MCF 10A (cell line): Measurements from ENCODE around the gene KCNJ14. TPM values are rescaled to one million over a fixed set of nuclear protein-coding genes. Genes with fewer than 3 reads are reported as not detected.
A peak's percentile ranks its signal among the peaks of the same experiment; 100 is the strongest.

Experiments used
- Bru-seq: library from RNA; stranded (reverse); fragments of 400-500 nt; gene quantifications from one replicate; lab custom pipeline; 2021; lab: Mats Ljungman, UMichigan
- BruChase-seq, 2 experiments: library from RNA; stranded (reverse); fragments of 400-500 nt; gene quantifications; one replicate each; lab custom pipeline; 2021; lab: Mats Ljungman, UMichigan
- BruUV-seq: library from RNA; stranded (reverse); fragments of 400-500 nt; replicated peaks from 2 replicates; lab custom pipeline; 2021; lab: Mats Ljungman, UMichigan
- CTCF ChIA-PET: fragments of 300-600 bp; sonication (Branson Sonifier 250); formaldehyde crosslinking; extraction: SDS; loops from one replicate; lab custom pipeline; 2021; ENCODE audit warnings: antibody characterized with exemption, inconsistent platforms; lab: Yijun Ruan, JAX
- POLR2A ChIA-PET: fragments of 300-600, 350-650 bp; sonication (Branson Sonifier 250); formaldehyde crosslinking; extraction: SDS; loops from one replicate; lab custom pipeline; 2020; ENCODE audit warnings: antibody characterized with exemption, inconsistent platforms; lab: Yijun Ruan, JAX
- DNase-seq: peaks from one replicate; pipeline ENCODE4 v3.0.0-alpha.2; 2018; ENCODE audit not compliant: unreplicated experiment
- H3K27ac Mint-ChIP-seq: one replicate; pipeline ENCODE4 v1.8.0; 2022; ENCODE audit warnings: mild to moderate bottlenecking, low read depth, mixed read lengths; ENCODE audit not compliant: unreplicated experiment
- H3K27me3 Mint-ChIP-seq: one replicate; pipeline ENCODE4 v1.8.0; 2022; ENCODE audit warnings: mixed read lengths; ENCODE audit not compliant: insufficient read depth, unreplicated experiment
- H3K36me3 Mint-ChIP-seq: one replicate; pipeline ENCODE4 v1.8.0; 2022; ENCODE audit warnings: mild to moderate bottlenecking, moderate library complexity, mixed read lengths; ENCODE audit not compliant: insufficient read depth, unreplicated experiment
- H3K4me1 Mint-ChIP-seq: one replicate; pipeline ENCODE4 v1.8.0; 2022; ENCODE audit warnings: mixed read lengths; ENCODE audit not compliant: insufficient read depth, unreplicated experiment
- H3K4me3 Mint-ChIP-seq: one replicate; pipeline ENCODE4 v1.8.0; 2022; ENCODE audit warnings: mild to moderate bottlenecking, moderate library complexity, mixed read lengths; ENCODE audit not compliant: unreplicated experiment
- H3K9me3 Mint-ChIP-seq: one replicate; pipeline ENCODE4 v1.8.0; 2022; ENCODE audit warnings: mixed read lengths; ENCODE audit not compliant: unreplicated experiment
- intact Hi-C: fragments of 100-400 bp; cut with micrococcal nuclease; formaldehyde crosslinking; loops from 2 replicates; pipeline ENCODE4 v1.14.1; 2022
- long read RNA-seq: library from polyadenylated mRNA; stranded (forward); transcript quantifications from one replicate; pipeline ENCODE4 v2.0.0, GENCODE V29; 2022
- total RNA-seq: library from RNA; stranded (reverse); gene quantifications from 2 replicates; pipeline ENCODE4 v1.2.3, GENCODE V29; 2022
- TF ChIP-seq, protein P1 (sequence below): fragments of 200-600 bp; IDR thresholded peaks from one replicate; pipeline ENCODE4 v1.8.0; 2022; ENCODE audit warnings: antibody characterized with exemption, mild to moderate bottlenecking; ENCODE audit not compliant: unreplicated experiment

Gene KCNJ14
- total RNA-seq (1.6 and 2.7 TPM in 2 replicates), Bru-seq, nascent RNA (percentile 65 among the genes with signal in this experiment), BruChase-seq, experiment 1, labeled RNA remaining after a 6-hour chase (percentile 89 among the genes with signal in this experiment), BruChase-seq, experiment 2, labeled RNA remaining after a 2-hour chase (percentile 79 among the genes with signal in this experiment)
- long read RNA-seq, partial matches to known transcripts: 0 of 3 reads
- long read RNA-seq, other reads (novel, unspliced or antisense): 3 of 3 reads

DNA sequence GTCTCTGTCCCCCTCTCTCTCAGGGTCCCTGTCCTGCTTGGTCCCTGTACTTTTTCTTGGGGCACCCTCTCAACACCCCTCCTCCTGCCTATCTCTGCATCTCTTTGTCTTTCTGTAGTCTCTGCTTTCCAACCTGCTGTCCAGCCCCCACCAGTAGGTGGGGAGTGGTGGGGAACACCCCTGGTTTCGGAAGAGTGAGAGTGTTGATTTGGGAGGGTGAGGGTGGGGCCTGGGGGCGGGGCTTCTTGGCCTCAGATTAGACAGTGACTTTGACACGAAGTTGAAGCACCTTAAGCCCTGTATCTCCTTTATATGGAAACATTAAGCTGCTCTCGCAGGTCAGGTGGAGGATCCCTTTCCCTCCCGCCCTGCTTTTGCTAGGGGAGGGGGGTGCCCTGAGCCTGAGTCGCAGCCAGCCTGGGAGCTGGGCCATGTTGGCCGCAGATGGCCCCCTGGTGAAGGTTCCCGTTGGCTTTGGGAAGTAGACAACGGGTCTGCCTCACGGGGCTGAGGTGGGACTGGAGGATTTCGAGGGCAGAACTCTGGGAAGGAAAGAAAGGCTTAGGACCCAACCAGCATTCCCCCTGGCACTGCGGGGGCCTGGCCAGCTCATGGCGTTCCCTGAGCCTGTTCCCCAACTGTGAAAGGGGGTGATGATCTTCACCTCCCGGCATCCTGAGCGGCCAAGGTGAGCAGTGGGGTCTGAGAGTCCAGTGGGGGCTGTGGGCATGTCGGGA lies at the start of gene KCNJ14:
Gene KCNJ14 (plus strand): TSS at position 404 of the 737 bp plus-strand sequence. CDS start 6,151 bp downstream, outside the sequence.
- POLR2A ChIA-PET: interaction anchor here (0.6 kb wide), 1 partner anchor 32 kb away, joined by 3 read pairs; no protein-coding TSS in a partner anchor
- peaks cover 75% of the 10 kb centered on the region for H3K36me3 Mint-ChIP-seq
- no peak for DNase-seq

DNA sequence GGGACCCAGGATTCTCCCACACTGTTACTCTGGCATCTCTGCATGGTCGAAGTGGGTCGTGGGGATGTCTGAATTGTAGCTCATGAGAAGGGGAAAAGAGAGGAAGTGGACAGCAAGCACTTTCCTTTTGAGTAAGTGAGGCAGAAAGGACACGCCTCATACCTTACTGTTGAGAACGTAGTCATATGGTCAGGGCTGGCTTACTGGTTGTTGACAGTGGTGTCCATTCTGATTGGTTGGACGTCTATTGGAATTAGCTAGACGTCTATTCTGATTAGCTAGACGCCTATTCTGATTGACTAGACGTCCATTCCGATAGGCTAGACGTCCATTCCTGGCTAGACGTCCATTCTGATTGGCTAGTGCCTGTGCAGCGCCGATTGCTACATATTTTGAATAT lies 49.5 kb upstream of the KCNJ14 start:
- no peak overlapping the region for H3K4me3 Mint-ChIP-seq
- H3K4me1 Mint-ChIP-seq: peaks cover 5% of the 10 kb centered on the region
- DNase-seq: no peak
- H3K9me3 Mint-ChIP-seq: no peaks in the 10 kb centered on the region
- POLR2A ChIA-PET: no interaction called here
- CTCF ChIA-PET: interaction anchor here (1.8 kb wide), 1 partner anchor 15 kb away, joined by 6 read pairs; the partner anchor contains the start of gene KDELR1
- intact Hi-C loops: no loop called here
- TF ChIP-seq, protein P1, sequence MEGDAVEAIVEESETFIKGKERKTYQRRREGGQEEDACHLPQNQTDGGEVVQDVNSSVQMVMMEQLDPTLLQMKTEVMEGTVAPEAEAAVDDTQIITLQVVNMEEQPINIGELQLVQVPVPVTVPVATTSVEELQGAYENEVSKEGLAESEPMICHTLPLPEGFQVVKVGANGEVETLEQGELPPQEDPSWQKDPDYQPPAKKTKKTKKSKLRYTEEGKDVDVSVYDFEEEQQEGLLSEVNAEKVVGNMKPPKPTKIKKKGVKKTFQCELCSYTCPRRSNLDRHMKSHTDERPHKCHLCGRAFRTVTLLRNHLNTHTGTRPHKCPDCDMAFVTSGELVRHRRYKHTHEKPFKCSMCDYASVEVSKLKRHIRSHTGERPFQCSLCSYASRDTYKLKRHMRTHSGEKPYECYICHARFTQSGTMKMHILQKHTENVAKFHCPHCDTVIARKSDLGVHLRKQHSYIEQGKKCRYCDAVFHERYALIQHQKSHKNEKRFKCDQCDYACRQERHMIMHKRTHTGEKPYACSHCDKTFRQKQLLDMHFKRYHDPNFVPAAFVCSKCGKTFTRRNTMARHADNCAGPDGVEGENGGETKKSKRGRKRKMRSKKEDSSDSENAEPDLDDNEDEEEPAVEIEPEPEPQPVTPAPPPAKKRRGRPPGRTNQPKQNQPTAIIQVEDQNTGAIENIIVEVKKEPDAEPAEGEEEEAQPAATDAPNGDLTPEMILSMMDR: no peak
- no TSS peak for BruUV-seq
- H3K27me3 Mint-ChIP-seq: no peaks in the 10 kb centered on the region
- H3K36me3 Mint-ChIP-seq: peaks cover 7% of the 10 kb centered on the region
- no peak overlapping the region for H3K27ac Mint-ChIP-seq

More for the DNA sequence above, at the start of gene KCNJ14:
- TF ChIP-seq, protein P1: no peak
- H3K27ac Mint-ChIP-seq: peak within 1 kb of the TSS; percentile 60
- BruUV-seq: no TSS peak
- CTCF ChIA-PET: no interaction called here
- intact Hi-C loops: no loop called here
- no peaks in the 10 kb centered on the region for H3K9me3 Mint-ChIP-seq
- no peak within 1 kb of the TSS for H3K4me3 Mint-ChIP-seq
- peaks cover 9% of the 10 kb centered on the region for H3K4me1 Mint-ChIP-seq
- H3K27me3 Mint-ChIP-seq: no peaks in the 10 kb centered on the region

DNA sequence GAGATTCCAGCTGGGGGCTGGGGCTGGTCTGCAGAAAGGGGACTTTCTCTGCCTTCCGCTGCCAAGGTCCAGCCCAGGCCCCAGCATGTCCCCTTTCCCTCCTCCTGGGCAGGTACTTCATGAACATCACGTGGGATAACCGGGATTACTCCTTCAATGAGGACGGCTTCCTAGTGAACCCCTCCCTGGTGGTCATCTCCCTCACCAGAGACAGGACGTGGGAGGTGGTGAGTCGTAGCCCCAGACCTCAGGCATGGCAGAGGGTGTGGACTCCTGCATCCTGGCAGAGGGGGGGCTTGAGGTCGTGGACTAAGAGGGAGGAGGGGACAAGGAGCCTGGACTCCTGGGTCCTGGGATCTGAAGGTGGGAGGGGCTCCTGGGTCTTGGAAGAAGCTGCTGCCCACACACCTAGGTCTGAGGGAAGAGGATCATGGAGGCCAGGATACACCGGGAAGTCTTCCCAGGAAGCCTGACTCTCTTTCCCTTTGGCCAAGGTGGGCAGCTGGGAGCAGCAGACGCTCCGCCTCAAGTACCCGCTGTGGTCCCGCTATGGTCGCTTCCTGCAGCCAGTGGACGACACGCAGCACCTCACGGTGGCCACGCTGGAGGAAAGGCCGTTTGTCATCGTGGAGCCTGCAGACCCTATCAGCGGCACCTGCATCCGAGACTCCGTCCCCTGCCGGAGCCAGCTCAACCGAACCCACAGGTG lies 41.3 kb upstream of the KCNJ14 start:
- no TSS peak for BruUV-seq
- POLR2A ChIA-PET: no interaction called here
- no peak for DNase-seq
- peaks cover 7% of the 10 kb centered on the region for H3K4me1 Mint-ChIP-seq
- CTCF ChIA-PET: interaction anchor here (0.7 kb wide), 2 partner anchors 14 to 63 kb away, joined by 3 read pairs; no protein-coding TSS in a partner anchor
- H3K36me3 Mint-ChIP-seq: peaks cover 7% of the 10 kb centered on the region
- TF ChIP-seq, protein P1: no peak
- no peak overlapping the region for H3K4me3 Mint-ChIP-seq
- no peaks in the 10 kb centered on the region for H3K9me3 Mint-ChIP-seq
- no peak overlapping the region for H3K27ac Mint-ChIP-seq
- no peaks in the 10 kb centered on the region for H3K27me3 Mint-ChIP-seq
- intact Hi-C loops: no loop called here
